Ovary (tissue), 3 donors: Measurements from ENCODE around the gene PCDHB12.
"Not testable (repeated sequence)": the region's sequence is repeated elsewhere in the genome, so short reads cannot be mapped to it uniquely, and the experiment has no call there.

Experiments
- CTCF ChIP-seq, 3 donors: fragments of 450-650 bp in 2 of 3; fragments of 200-600 bp in 1 of 3; IDR thresholded peaks; one replicate each; pipeline versions ENCODE4 v1.5.1 to v1.8.0; 2016 to 2022; ENCODE audit warnings: antibody characterized with exemption in 3 of 3, mild to moderate bottlenecking in 1 of 3
- POLR2A ChIP-seq: fragments of 450-650 bp; IDR thresholded peaks from one replicate; pipeline ENCODE4 v1.6.1; 2017; ENCODE audit warnings: antibody characterized with exemption, mild to moderate bottlenecking, moderate library complexity
- donor health status: DM: no; HTN: no; CAD: no.

- not testable (repeated sequence) for TF ChIP-seq CTCF (IDR thresholded peaks at IDR 0.05); POLR2A
Observed at GRCh38 chr5:141179371-141179770, 29.1 kb upstream of the PCDHB12 start.
